Retina (tissue), 1 donor: ENCODE data around the gene CHRNB4.
"Not testable (repeated sequence)": the region's sequence is repeated elsewhere in the genome, so short reads cannot be mapped to it uniquely, and the experiment has no call there.

Source experiments
- DNase-seq: peaks from one replicate; pipeline ENCODE4 v3.0.0-alpha.2; 2016

The CHRNB4 gene

DNA sequence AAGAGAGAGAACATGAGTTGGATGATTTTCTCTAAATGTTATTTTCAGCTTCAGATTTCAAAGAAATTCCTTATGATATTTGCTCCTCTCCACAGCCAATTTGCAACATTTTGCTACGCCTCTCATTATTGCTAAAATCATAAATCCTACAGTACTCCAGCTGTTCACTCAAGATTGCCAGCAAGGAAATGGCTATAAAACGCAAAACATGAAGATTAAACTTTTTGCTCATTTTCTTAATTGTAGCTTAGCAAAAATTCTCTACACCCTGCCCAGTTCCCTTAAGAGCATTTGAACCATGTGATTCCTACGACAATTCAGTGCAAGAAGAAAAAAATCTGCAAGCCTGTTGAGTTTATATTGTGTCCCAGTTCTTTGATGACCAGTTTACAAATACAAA, 27.0 kb downstream of the CHRNB4 start:
- no peak for DNase-seq

DNA sequence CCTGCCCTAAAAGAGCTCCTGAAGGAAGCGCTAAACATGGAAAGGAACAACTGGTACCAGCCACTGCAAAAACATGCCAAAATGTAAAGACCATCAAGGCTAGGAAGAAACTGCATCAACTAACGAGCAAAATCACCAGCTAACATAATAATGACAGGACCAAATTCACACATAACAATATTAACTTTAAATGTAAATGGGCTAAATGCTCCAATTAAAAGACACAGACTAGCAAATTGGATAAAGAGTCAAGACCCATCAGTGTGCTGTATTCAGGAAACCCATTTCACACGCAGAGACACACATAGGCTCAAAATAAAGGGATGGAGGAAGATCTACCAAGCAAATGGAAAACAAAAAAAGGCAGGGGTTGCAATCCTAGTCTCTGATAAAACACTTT, 31.5 kb downstream of the CHRNB4 start:
- not testable (repeated sequence) for DNase-seq

DNA sequence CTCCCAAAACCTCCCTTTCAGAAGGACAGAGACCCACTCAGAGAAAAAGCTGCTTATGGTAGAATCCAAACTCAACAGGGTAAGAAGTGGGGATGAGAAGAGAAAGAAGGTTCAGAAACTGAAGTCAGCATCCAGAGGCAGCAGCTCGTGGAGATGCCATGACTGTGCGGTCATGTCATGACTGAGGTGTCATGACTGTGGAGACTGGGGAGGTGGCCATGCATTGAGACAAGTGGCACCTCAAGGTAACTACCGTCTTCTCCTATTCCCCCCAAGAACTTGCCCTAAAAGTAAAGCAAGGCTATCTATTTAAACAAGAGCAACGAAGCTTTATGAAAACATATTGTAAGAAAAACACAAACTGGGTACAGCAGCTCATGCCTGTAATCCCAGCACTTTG, 35.3 kb downstream of the CHRNB4 start:
- no peak for DNase-seq

DNA sequence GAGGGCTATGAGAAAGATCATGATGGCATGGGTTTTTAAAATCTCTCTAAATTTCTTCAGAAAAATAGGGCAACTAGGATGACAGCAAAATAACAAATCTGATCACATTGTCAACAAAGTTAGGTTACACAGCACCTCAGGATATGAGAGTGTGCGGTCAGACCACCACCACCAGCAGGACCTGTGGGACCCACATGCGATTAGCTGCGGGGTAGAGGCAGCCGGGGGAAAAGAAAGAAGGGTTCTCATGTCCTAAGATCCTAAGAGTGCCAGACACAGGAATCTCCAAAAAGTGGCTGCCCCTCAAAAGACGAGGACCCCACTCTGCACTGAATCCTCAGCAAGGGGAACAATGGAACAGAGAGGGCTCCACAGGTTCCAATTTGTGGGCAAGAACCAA, 35.8 kb downstream of the CHRNB4 start:
- no peak for DNase-seq

DNA sequence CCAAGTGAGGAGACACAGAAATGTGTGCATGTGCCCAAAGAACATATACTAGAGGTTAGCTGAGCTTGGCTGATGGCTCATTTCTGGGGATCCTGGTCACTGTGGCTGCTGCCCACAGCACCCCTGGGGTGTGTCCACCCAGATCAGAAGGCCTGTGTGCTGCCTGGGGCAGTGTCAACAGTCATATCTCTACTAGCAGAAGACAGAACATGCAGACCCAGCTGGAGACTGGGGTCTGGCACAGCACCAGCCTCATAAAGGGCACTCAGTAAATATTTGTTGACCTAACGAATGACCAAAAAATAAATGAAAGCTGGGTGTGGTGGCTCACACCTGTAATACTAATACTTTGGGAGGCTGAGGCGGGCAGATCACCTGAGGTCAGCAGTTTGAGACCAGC, 36.6 kb downstream of the CHRNB4 start:
- DNase-seq = no peak

DNA sequence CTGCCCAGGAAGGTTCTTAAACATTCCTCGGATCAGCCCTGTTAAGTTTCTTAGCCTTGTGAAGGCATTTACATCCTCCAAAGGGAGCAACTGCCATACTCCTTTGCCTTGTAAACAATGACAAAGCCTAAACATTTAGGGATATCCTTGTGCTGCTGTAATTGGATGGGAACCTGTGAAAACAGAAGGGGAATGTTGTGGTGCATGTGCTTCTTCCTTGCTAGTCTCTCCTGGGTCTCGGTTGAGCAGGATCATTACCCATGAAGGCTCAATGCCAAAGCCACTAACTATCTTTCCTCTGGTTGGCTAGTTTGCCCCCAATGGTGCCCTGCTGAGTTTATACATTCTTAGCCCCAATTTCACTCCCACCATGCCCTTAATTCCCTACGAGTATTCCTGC, 37.5 kb downstream of the CHRNB4 start:
- DNase-seq = no peak

DNA sequence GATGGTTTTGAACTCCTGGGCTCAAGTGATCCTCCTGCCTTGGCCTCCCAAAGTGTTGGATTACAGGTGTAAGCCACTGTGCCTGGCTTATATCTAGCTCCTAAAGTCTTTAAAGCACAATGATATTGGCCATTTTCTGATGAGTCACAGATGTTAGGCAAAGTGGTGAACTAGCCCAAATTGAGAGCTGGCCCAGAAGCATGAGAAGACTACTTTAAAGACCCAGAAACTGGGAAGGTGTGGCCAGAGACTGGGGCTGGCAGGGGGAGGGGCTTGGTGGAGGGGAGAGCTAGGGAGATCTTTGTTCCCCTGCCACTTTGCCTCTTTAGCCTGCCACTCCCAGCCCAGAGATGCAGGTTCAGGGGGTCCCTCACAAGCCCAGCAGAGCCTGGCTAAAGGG, 41.8 kb downstream of the CHRNB4 start:
- no peak for DNase-seq

DNA sequence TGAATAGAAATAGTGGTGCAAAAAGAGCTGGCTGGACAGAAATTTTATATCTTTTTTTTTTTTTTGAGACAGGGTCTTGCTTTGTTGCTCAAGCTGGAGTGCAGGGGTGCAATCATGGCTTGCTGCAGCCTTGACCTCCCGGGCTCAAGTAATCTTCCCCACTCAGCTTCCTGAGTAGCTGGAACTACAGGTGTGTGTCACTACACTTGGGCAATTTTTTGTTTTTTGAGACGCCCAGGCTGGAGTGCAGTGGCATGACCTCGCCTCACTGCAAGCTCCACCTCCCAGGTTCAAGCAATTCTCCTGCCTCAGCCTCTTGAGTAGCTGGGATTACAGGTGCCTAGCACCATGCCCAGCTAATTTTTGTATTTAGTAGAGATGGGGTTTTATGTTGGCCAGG, 42.7 kb downstream of the CHRNB4 start:
- DNase-seq = no peak

DNA sequence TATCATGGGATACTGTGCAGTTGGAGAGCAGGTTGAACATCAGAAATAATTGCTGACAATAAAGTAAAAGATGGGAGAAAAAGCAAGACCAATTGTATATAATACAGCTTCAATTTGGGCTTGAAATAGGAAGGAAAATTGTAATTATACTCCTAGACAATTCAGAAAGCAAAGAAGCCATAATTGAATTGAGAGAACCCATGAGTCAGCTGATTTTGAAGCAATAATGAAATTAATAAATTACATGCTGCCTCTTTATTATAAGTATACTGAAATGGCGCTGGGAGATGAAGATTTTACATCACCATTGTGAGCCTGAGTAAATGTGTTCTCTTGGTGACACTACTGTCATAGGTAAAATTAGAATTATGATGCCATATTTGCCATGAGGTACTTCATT, 43.4 kb downstream of the CHRNB4 start:
- DNase-seq = no peak

DNA sequence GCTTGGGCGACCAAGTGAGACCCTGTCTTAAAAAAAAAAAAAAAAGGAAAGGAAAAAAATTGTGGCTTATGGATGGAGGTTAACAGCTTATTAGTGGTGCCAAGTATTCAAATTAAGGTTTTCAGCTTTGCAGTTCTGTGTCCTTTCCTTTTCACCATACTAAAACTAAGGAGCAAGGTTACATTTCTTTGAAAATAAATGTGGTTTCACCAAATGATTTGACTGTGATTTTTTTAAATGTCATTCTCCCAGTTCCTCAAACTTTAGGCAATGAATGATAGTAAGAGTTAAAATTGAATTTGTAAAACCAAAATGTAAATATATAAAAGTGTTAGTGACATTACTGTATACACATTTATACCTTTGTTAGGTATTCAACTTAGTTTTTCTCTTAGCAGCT, 66.1 kb downstream of the CHRNB4 start:
- DNase-seq = no peak
